NCI-H2107 treated with DMSO at 0.1 percent for 48 hours (cell line): Measurements from ENCODE around the gene PTPRG.
"Not testable (repeated sequence)": the region's sequence is repeated elsewhere in the genome, so short reads cannot be mapped to it uniquely, and the experiment has no call there.

ENCODE experiments used
- DNase-seq: peaks from one replicate; lab custom pipeline; 2025; ENCODE audit not compliant: unreplicated experiment; lab: John Stamatoyannopoulos, UW

PTPRG gene

DNA sequence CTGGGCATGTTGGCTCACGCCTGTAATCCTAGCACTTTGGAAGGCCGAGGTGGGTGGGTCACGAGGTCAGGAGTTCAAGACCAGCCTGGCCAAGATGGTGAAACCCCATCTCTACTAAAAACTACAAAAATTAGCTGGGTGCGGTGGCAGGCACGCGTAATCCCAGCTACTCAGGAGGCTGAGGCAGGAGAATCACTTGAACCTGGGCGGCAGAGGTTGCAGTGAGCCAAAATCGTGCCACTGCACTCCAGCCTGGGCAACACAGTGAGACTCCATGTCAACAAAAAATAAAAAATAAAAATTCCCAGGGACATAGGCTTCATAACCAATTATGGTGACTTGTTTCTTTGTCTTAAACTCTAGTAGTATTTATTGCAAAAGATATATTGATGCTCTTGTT is 155.3 kb downstream of the PTPRG start:
- not testable (repeated sequence) for DNase-seq

DNA sequence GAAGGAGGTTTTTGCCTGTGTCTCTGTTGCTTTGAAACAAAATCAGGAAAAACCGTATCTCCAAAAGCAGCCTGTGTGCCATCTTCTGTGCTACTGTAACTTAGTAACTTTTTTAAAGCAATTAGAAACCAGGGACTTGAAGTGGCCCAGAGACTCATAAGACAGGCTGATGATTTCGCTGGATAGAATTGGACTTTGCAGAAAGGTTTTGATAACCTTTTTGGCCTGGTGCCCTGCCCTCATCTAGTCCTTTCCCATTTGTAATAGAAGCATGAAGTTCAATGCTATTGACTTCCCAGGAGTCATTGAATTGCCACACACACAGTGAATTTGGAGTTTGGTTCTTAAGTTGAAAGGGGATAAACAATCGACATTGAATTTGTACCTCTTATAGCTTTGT is 157.2 kb downstream of the PTPRG start:
- DNase-seq: no peak

DNA sequence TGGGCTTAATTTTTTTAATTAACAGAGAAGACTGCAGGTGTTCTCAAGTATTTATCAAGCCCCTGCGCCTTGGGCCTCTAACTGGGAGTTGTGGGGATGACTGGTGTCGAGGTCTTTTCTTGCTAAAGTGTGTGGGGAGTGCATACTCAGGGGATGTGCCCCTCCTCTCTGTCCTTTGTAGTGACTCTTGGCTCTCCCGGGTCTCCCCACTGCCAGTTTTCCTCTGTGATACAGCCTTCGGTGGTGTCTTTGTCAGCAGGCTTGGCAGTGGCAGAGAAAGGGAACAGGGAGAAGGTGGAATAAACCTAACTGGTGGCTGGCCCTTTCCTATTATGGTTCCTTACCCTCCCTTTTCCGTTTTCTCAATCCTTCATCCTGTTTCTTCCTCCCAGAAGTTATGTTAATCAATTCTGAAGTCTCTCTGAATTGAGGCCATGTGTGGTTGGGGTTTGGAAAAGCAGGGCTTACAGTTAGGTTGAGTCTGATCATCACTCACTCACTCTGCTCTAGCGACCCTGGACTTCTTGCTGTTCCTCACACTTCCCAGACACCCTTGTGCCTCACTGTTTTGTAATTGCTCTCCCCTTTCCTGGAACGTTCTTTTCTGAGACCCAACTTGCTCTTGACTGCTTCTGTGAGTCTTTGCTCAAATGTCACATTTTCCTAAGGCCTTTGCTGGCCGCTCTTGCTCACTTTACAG is 158.1 kb downstream of the PTPRG start:
- DNase-seq: no peak

DNA sequence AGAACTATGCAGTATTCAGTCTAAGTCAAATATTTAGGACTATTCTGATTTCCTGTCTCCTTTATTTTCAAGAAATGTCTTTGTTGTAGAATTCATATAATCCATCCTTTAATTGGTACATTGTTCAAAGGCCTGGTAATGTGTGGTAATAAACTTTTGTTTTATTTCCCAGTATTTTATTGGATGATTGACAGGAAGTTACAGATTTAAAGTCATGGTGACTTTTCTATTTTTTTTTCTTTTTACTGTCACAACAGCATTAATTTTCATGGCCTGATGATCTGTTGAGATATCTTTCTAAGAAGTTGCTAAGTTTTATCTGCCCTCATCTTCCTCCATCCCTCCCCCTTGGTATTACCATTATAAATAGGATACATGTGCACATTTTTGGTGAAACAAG is 161.7 kb downstream of the PTPRG start:
- no peak for DNase-seq

DNA sequence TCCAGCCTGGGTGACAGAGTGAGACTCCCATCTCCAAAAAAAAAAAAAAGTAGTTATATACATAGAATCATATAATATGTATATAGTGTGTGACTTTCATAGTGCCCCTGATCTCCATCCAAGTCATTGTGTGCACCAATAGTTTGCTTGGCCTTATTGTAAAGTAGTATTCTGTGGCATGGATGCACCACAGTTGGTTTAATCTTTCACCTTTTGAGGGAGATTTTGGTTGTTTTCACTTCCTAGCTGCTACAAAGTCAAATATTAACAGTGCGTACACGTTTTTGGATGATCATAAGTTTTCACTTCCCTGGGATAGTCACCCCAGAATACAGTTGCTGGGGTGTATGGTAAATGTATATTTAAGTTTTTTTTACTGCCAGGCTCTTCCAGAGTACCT is 162.8 kb downstream of the PTPRG start:
- no peak for DNase-seq

DNA sequence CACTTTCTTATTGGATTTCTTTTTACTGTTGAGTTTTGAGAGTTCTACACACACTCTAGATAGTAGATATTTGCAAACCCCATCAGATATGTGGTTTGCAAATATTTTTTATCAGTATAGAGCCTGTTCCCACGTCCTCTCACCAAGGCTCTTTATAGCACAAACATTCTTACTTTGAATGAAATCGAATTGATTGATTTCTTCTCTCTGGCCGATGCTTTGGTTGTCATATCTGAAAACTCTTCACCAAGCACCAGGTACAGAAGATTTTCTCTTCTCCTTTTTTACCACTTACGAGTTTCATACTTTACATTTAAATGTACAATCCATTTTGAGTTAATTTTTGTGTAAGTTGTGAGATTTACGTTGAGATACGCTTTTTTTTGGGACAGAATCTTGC is 163.4 kb downstream of the PTPRG start:
- DNase-seq: no peak

DNA sequence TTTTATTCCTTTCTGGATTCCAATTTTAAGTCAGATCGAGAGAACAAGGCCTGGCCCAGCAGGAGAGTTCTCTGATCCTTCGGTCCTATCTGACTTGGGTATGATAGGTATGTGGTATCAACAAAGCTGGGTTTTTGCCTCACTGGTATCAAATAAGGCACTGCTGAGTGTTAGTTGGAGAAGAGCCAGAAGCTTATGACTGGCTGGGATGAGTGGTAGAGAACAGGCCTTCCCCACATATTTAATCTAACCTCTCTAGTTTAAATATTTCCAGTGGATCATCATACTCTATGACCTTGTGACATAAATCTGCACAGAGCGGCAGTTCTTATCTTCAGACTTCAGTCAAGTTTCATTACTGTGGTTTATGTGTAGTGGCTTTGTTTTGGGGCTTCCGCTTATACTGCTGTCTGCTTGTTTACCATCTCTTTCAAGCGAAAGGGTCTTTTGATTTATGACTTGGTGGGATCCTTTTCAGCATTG is 164.5 kb downstream of the PTPRG start:
- no peak for DNase-seq

DNA sequence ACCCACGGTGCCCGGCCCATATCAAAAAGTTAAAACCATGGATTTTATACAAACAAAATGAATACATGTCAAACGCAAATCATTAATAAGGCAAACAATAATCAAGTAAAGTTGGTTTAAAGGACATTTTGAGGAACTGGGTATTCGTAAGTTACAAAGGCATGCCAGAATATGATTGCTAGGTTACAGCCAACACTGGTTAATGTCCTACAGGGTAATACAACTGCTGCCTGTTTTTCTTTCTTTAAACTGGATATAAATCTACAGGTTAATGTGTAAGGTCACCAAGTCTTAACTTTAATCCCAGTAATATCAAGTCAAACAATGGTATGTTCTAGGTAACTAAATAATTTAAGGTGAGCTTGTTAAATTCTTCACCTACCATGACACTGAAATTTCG is 166.1 kb downstream of the PTPRG start:
- DNase-seq: no peak

DNA sequence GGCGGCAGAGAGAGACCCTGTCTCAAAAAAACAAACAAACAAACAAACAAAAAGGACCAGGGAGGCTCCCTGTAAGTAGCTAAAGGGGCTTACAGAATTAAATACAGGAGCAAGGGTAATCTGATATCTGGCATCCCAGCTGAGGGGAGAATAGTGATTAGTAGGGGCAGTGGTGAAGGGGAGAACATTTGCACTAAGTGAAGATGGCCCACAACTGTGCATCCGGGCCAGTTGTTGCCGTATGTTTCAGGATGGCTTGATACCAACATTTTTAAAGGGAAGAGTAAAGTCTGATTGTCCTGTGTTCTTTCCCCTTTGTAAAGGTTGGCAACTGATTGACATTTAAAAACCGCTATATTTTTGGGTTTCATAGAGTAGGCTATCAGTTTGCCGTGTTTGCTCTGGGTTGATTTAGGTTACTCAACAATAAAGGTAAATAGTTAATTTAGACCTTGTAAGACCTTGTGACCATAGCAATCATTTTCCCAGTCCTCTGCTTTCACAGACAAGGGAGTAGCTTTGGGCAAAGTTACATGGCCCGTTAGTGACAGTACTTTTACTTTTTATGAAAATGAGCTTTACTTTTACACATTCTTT is 167.8 kb downstream of the PTPRG start:
- DNase-seq: no peak

DNA sequence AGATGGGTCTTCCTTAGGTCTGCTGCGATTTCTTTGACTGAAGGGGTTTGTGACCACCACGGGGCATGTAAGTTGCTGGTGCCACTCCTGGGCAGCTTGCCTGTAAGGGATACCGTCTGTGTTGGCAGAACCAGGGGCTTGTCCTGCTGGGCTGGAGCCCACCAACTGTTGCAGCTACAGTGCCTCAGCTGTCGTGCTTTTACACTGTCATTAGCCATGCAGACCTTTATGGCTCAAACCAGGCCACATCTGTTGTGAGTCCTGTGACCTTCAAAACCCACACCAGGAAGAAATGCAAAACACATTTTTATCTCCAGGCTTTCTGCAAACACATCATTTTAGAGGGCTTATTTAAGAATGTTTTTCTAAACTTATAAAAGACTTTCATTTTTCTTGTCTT is 168.7 kb downstream of the PTPRG start:
- no peak for DNase-seq

DNA sequence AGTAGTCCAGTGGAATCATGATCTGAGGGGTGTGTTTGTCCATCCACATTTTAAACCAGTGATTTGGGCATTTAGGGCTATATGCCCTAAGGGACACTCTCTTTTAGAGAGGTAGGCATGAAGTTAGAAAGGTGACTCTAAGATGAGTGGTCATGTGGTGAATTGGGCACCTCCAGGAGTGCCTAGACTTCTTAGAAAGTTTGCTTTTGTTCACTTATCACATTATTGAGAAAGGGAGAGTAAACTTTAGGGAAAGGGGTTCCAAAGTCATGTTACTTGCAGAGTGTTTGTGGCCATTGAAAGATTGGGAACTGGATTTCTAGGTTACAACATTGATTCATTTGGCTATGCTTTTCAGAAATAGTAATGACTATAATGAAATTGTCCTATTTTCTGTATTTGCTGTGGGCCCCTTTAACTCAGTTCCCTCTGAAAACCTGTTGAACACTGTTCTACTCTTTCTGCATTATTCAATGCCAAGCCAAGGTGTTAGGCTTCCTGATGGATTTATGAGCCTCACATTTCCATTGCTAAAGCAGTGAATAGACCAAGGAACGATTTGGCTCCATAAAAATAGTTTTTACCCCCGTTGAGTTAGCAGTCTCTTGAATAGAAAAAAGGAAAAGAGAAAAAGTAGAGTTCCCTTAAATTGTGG is 169.3 kb downstream of the PTPRG start:
- DNase-seq: no peak

DNA sequence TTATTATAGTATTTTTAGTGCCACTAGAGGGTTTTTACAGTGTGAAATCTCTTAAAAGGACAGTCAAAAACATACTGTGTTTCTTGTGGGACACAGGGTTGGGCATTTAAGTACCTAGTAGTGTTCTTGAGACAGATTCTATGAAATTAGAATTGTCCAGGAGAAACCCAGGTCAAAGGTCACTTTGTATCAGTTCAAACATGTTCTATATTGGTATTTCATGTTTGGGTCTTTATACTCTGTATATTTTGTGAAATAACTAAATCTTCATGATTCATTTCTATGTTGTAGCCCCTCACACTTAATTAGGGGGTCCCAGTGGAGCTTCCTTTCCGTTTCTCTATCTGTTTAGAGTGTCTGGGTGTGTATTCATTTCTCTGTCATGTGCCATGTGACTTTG is 171.6 kb downstream of the PTPRG start:
- no peak for DNase-seq

DNA sequence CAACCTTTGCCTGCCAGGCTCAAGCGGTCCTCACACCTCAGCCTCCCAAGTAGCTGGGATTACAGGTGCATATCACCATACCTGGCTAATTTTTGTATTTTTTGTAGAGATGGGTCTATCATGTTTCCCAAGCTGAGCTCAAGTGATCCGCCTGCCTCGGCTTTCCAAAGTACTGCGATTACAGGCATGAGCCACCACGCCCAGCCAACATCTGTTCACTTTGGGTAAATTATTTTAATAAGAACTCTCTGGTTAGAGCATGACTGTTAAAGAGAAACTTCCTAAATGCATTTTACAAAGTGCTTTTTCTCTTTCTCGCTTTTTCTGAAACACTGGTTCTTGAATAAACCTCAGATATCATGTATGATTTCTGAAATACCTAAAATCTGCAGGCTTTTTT is 172.5 kb downstream of the PTPRG start:
- DNase-seq: no peak

DNA sequence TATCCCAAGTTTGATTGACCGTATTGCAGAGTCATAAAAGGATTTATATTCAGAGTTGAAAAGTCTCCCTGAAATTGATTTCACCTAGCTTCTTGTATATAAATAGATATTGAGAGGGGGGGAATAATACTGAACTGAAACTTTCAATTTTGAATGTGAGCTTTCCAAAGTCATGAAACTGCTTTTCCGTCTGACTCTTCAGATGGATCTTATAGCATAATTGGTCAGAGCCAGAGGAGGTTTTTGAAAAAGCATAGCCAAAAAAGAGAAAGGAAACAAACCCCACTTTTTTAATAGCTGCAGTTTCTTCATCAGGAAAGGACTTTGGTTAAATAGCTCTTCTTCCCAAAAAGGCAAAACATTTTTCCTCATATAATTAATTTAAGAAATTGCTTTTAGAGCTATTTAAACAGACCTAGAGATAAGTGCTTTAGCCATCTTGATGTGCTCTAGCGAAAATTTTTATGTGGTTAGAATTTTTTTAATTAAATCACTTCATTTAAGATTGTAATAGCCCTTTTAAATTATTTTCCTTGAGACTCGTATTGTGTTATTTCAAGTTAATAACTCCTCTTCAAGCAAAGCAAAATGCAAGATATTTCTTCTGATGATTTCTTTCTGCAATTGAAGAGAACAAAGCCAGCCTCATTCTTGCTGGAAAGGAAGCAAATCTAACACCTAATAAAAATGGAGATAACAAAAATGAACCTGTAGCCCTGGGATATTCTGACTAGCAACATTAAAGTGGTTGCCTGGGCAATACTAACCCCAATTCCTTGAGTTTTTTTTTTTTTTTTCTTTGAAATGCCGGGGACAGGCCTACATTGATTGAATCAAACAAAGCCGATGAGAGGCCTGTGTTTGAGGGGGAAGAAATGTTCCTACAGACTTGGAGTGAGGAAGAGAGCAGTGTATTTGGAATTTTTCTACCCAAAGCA is 173.6 kb downstream of the PTPRG start:
- no peak for DNase-seq

DNA sequence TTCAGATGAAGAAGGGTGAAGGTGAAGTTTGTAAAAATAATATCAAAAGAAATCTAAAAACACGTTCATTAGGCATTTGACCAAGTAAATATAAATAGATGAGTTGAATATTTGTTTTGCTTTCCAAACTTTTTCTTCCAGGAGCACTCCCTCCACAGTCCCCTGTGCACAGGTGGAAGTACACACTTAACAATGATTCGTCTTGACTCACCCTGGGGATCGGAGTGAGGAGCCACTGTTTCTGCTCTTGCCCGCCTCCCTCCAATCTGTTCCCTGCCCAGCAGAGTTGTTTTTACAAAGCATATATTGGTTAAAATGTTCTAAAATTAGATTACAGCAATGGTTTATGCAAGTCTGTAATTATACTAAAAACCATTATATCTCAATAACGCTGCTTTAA is 175.1 kb downstream of the PTPRG start:
- no peak for DNase-seq

DNA sequence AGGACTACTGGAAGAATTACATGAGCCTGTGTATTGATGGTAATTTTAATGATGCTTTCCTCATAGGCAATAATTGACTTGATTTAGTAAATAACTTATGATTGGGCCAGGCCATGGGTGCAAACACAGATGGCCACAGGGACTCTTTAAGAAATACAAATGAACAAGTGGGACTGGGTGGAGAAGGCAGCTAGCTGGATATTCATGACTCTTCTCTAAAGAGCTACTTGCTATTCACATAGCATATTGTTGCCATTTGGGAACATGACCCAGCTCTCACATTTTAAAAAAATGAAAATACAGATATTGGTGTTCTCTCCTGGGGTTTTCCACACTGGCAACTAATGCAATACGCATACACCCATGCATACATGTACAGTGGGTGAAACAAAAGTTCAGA is 178.3 kb downstream of the PTPRG start:
- DNase-seq: no peak

DNA sequence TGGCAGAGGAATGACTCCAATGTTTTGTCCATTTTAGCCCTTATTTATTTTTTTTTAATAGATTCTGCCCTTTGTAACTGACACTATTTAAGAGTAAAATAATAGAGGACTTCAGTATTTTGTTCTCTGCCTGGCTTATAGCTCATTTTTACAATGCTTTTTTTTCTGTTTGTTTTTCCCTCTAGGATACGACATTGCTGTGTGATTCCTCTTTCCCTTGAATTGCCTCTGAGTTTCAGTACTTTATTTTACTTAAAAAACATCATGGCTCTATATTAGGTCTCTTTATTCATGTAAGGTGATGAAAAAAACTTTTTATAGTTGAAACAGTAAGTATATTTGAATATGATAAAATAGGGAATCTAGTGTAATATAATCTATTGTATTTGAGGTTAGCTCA is 179.1 kb downstream of the PTPRG start:
- DNase-seq: no peak

DNA sequence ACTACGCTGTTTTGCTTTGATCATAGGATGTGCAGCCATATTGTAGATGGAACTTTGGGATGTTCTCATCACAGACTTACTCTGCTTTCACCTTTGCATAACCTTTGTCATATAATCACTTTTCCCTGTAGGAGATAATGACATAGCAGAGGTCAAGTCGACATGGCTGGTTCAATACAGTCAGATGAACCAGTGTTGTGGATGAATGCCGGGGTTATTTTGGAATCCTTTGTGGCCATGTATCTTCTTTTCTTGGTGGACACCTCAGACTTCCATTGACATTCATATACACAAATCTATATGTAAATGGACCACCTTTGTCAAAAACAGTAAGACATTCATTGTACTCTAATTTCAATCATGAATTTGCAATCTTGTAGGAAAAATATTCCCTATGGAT is 180.2 kb downstream of the PTPRG start:
- DNase-seq: no peak

DNA sequence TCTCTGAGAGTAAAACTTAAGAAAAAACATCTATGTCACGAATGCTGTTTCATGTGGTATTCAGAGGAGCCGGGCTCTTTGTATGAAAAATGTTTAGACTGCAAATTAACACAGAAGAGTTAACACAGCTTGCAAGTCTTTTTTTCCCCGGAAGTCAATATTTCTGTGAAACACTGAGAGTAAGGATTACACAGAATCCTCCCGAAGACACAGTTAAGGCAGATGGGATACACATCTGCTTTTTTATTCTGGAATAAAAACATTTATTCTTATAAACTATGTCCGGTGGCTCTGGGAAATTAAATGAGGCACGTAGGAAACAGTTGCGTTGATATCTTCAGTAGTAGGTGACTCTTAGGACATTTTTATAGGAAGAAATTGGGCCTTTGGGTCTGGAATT is 180.6 kb downstream of the PTPRG start:
- no peak for DNase-seq

DNA sequence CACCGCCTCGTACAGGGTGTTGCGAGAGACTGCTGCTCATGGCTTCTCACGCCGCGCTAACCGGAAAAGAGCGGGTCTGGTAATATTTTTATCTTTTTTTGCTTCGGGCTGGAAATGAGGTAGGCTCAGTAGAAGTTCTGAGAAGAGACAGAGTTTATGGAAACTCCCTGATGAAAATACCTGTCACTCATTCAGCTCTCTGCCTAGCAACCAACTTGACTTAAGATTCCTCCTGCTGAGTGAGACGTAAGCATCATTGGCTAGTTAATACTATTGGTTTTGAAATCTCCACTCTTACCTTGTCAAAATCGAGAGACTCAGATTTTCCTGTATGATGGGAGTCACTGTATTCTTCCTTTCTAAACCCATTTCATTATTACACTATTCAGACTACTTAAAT is 181.7 kb downstream of the PTPRG start:
- DNase-seq: no peak

DNA sequence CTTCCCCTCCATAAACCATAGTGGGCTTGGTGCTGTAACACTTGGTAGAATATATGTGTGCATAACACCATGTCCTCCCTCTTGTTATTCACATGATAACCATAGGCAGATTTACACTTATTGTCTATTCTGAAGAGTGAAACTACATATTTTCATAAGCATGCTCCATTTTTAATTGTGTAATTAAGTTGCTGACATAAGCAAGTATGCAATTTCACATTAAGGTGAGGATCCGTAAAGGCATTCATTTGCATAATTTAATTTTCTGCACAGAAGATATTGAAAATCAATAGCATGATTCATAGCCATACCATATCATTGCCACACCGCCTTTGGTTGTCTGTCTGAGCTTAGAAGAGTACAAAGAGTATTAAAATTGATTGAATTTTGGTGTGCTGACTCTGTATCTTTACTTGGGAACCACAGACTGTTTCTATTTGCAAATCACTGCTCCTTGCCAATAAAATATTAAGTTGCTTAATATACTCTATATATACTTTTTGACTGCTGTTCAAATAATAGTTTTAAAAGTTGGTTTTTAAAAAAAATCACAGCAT is 182.4 kb downstream of the PTPRG start:
- DNase-seq: no peak
